Brain microvascular endothelial cell (primary cell): ENCODE measurements around the gene LRCOL1.

Experiments
- DNase-seq: peaks from one replicate; pipeline ENCODE4 v3.0.0-alpha.2; 2020
- H3K27ac ChIP-seq: fragments of 250-450 bp; sonication (Bioruptor Pico); 2 replicates; pipeline ENCODE4 v1.5.1; 2020; ENCODE audit warnings: mild to moderate bottlenecking, moderate library complexity
- H3K27me3 ChIP-seq: fragments of 250-450 bp; sonication (Bioruptor Pico); replicated peaks from 2 replicates; pipeline ENCODE4 v1.5.1; 2020; ENCODE audit warnings: mild to moderate bottlenecking
- H3K36me3 ChIP-seq: fragments of 250-450 bp; sonication (Bioruptor Pico); replicated peaks from 2 replicates; pipeline ENCODE4 v1.5.1; 2020; ENCODE audit warnings: mild to moderate bottlenecking
- H3K4me3 ChIP-seq: 2 replicates; pipeline ENCODE4 v1.5.1; 2011; ENCODE audit warnings: low read depth, mild to moderate bottlenecking, control low read depth, low read length, moderate library complexity
- in situ Hi-C: cut with HindIII; loops from 2 replicates; pipeline ENCODE4 v1.10.0; 2017; ENCODE audit warnings: low sequenced_read_pairs, low pct_ligation_motif_present
- TF ChIP-seq, protein P1 (sequence below): IDR thresholded peaks from 2 replicates; pipeline ENCODE4 v1.5.1; 2011; ENCODE audit warnings: low read depth, mild to moderate bottlenecking, moderate library complexity, low read length, control low read depth, inconsistent platforms; ENCODE audit errors: missing control alignments

Gene LRCOL1

GRCh38 chr12:132618683-132619043 is 8.3 kb upstream of the LRCOL1 start, which contains the start of gene P2RX2:
P2RX2 (plus strand) TSS chr12:132618776; CDS start chr12:132618817, 41 bp downstream.
- TF ChIP-seq, protein P1, sequence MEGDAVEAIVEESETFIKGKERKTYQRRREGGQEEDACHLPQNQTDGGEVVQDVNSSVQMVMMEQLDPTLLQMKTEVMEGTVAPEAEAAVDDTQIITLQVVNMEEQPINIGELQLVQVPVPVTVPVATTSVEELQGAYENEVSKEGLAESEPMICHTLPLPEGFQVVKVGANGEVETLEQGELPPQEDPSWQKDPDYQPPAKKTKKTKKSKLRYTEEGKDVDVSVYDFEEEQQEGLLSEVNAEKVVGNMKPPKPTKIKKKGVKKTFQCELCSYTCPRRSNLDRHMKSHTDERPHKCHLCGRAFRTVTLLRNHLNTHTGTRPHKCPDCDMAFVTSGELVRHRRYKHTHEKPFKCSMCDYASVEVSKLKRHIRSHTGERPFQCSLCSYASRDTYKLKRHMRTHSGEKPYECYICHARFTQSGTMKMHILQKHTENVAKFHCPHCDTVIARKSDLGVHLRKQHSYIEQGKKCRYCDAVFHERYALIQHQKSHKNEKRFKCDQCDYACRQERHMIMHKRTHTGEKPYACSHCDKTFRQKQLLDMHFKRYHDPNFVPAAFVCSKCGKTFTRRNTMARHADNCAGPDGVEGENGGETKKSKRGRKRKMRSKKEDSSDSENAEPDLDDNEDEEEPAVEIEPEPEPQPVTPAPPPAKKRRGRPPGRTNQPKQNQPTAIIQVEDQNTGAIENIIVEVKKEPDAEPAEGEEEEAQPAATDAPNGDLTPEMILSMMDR = no peak
- Histone ChIP-seq H3K27me3 (peaks cover 42% of the 10 kb centered on the region), H3K36me3 (no peaks in the 10 kb centered on the region), H3K27ac (no peak within 1 kb of the TSS), H3K4me3 (no peak within 1 kb of the TSS)
- in situ Hi-C loops = no loop called here
- DNase-seq = no peak

DNA sequence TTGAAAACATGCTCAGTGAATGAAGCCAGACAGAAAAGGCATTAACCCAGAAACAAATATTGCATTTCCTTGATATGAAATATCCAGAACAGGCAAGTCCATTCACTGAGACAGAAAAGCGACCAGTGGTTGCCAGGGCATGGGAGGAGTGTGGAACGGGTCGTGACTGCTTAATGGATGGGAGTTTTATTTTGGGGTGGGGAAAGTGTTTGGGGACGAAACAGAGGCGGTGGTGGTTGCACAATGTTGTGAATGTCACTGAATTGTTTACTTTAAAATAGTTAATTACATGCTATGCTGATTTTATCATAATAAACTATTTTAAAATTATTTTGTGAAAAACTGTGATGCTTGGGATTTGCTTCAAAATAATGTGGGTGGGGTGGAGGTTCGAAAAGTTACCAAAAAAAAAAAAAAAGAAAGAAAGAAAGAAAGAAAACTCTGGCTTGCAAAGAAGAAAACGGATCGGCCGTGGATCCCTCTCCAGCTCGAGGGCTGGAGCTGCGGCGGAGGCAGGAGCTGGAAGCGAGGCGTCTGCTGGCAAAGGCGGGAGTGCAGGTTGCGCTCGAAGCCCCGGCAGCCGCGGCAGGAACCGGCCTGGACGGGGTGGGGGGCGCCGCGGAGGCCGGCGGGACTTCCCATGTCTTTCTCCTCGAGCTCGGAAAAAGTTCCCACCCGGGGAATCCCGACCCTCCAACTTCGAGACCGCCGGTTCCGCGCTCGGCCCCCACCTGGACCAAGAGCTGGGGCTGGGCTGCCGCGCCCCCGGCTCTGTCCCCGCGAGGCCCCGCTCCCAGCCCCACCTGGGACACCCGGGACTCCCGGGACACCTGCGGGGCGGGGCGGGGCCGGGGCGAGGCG is 7.7 kb upstream of the LRCOL1 start:
- Histone ChIP-seq H3K27me3 (peaks cover 42% of the 10 kb centered on the region), H3K36me3 (no peaks in the 10 kb centered on the region), H3K27ac (no peak overlapping the region), H3K4me3 (no peak overlapping the region)
- DNase-seq = no peak
- TF ChIP-seq, protein P1 = no peak
- in situ Hi-C loops = no loop called here

GRCh38 chr12:132617135-132617701 is 6.8 kb upstream of the LRCOL1 start:
- Histone ChIP-seq H3K27ac (no peak overlapping the region), H3K27me3 (peaks cover 45% of the 10 kb centered on the region), H3K4me3 (no peak overlapping the region), H3K36me3 (no peaks in the 10 kb centered on the region)
- DNase-seq = no peak
- in situ Hi-C loops = no loop called here
- TF ChIP-seq, protein P1 = no peak

DNA sequence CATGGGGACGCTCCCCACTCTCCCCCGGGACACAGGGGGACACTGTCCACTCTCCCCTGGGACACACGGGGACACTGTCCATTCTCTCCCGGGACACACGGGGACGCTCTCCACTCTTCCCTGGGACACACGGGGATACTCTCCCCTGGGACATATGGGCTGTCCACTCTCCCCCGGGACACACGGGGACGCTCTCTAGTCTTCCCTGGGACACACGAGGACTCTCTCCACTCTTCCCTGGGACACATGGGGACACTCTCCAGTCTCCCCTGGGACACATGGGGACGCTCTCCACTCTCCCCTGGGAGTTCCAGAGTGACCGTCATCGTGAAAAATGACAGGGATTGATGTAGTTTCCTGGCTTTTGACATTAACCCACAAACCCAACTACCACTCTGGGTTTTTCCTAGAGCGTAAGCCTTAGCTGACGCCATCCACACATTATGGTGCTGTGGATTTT is 5.2 kb upstream of the LRCOL1 start:
- H3K27me3 ChIP-seq = peaks cover 45% of the 10 kb centered on the region
- in situ Hi-C loops = no loop called here
- no peak for DNase-seq
- no peaks in the 10 kb centered on the region for H3K36me3 ChIP-seq
- no peak overlapping the region for H3K4me3 ChIP-seq
- TF ChIP-seq, protein P1 = no peak
- H3K27ac ChIP-seq = no peak overlapping the region

GRCh38 chr12:132614861-132615578 is 4.6 kb upstream of the LRCOL1 start:
- H3K36me3 ChIP-seq = no peaks in the 10 kb centered on the region
- peak; percentile 73 for DNase-seq
- peaks cover 41% of the 10 kb centered on the region for H3K27me3 ChIP-seq
- H3K4me3 ChIP-seq = no peak overlapping the region
- in situ Hi-C loops = no loop called here
- TF ChIP-seq, protein P1 = peak; percentile 94
- no peak overlapping the region for H3K27ac ChIP-seq
